Superior temporal gyrus (tissue), 1 donor: ENCODE measurements around the gene ARMH4.

Source experiments
- DNase-seq: peaks from one replicate; pipeline ENCODE4 v3.0.0-alpha.2; 2016; ENCODE audit errors: extremely low spot score

ARMH4 gene

GRCh38 chr14:58055497-58056010 lies 96.5 kb downstream of the ARMH4 start:
- DNase-seq, result no peak

GRCh38 chr14:58054100-58054499 lies 97.9 kb downstream of the ARMH4 start:
- no peak for DNase-seq

GRCh38 chr14:58048219-58048618 lies 103.8 kb downstream of the ARMH4 start:
- DNase-seq, result no peak

- no peak for DNase-seq
Observed at GRCh38 chr14:58027904-58028303, 124.1 kb downstream of the ARMH4 start.

GRCh38 chr14:58026967-58027366 lies 125.0 kb downstream of the ARMH4 start:
- DNase-seq, result no peak

GRCh38 chr14:58026219-58026618 lies 125.8 kb downstream of the ARMH4 start:
- no peak for DNase-seq

GRCh38 chr14:58014778-58015177 lies 137.2 kb downstream of the ARMH4 start:
- DNase-seq, result no peak

GRCh38 chr14:58002618-58003017 lies 149.4 kb downstream of the ARMH4 start:
- DNase-seq, result no peak

GRCh38 chr14:57999979-58000378 lies 152.0 kb downstream of the ARMH4 start:
- no peak for DNase-seq

- no peak for DNase-seq
Observed at GRCh38 chr14:57999471-57999870, 152.5 kb downstream of the ARMH4 start.

- no peak for DNase-seq
Observed at GRCh38 chr14:57998766-57999165, 153.2 kb downstream of the ARMH4 start.

GRCh38 chr14:57991353-57991752 lies 160.7 kb downstream of the ARMH4 start:
- no peak for DNase-seq

- DNase-seq, result no peak
Observed at GRCh38 chr14:57988445-57988844, 163.6 kb downstream of the ARMH4 start.

GRCh38 chr14:57987596-57988300 lies 164.3 kb downstream of the ARMH4 start:
- peak; percentile 24 for DNase-seq

- DNase-seq, result no peak
Observed at GRCh38 chr14:57987051-57987450, 165.0 kb downstream of the ARMH4 start.

GRCh38 chr14:57982804-57983634 lies 169.0 kb downstream of the ARMH4 start:
- DNase-seq, result no peak

- no peak for DNase-seq
Observed at GRCh38 chr14:57981817-57982560, 170.0 kb downstream of the ARMH4 start.

GRCh38 chr14:57979376-57980048 lies 172.5 kb downstream of the ARMH4 start:
- no peak for DNase-seq

- DNase-seq, result no peak
Observed at GRCh38 chr14:57976701-57977100, 175.3 kb downstream of the ARMH4 start.

GRCh38 chr14:57974896-57975295 lies 177.1 kb downstream of the ARMH4 start:
- DNase-seq, result no peak

GRCh38 chr14:57970594-57970993 lies 181.4 kb downstream of the ARMH4 start:
- no peak for DNase-seq

- no peak for DNase-seq
Observed at GRCh38 chr14:57970175-57970574, 181.8 kb downstream of the ARMH4 start.
